ENCODE data around the gene LPP.

- TF ChIP-seq EZH2 (IDR thresholded peaks at IDR 0.05; ENCODE audit: insufficient read depth, low read length), result no peak
- TF ChIP-seq CTCF (IDR thresholded peaks at IDR 0.05; ENCODE audit: insufficient read depth, low read depth, low read length), result no peak
These were observed 183.3 kb downstream of the LPP start for GRCh38 chr3:188337232-188337631.
